ENCODE results near the gene NKD2. TPM values are rescaled to one million over a fixed set of nuclear protein-coding genes. Genes with fewer than 3 reads are reported as not detected.

The NKD2 gene
- total and polyA plus RNA-seq, 3 donors from 2014 or later, result 16.5 to 42.1 (median 31.6) TPM

DNA sequence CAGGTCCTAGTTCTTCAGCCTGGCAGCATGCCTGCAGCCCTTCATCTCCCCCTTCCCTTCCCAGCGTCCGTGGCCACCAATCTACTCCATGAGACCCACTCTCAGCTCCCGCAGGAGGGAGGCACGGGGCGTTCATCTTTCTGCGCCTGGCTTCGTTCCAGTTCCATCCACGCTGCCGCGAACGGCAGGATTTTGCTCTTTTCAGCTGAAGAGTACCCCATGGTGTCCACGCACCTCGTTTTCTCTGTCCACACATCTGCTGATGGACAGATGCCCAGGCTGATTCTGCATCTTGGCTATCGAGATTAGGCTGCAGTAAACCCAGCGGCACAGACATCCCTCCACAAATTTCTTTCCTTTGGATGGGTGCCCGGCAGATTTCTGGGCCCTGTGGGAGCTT, 30.5 kb upstream of the NKD2 start:
- Histone ChIP-seq H3K4me1 (no peaks in the 10 kb centered on the region), H3K4me3 (no peak overlapping the region), H3K27me3 (no peaks in the 10 kb centered on the region), H3K36me3 (ENCODE audit: low read depth, missing control alignments) (no peaks in the 10 kb centered on the region), H3K9me3 (no peaks in the 10 kb centered on the region), H3K27ac (no peak overlapping the region)
- 46 to 68% methylated on average over 16 of the region's 16 CpGs for WGBS, 2 donors
- peak; percentile 12 for DNase-seq
- intact Hi-C loops (cut with DNase I; ENCODE audit: low total_unique reads), result no loop called here
- TF ChIP-seq CTCF (IDR thresholded peaks at IDR 0.05), result no peak
- TF ChIP-seq POLR2A (IDR thresholded peaks at IDR 0.05), result no peak

- Histone ChIP-seq H3K27me3 (no peaks in the 10 kb centered on the region), H3K4me3 (no peak overlapping the region), H3K4me1 (no peaks in the 10 kb centered on the region), H3K36me3 (ENCODE audit: low read depth, missing control alignments) (no peaks in the 10 kb centered on the region), H3K9me3 (no peaks in the 10 kb centered on the region), H3K27ac (no peak overlapping the region)
- intact Hi-C loops (cut with DNase I; ENCODE audit: low total_unique reads), result no loop called here
- peak; percentile 9 for DNase-seq
- WGBS, 2 donors, result 70 to 81% methylated on average over 10 of the region's 10 CpGs
- TF ChIP-seq POLR2A (IDR thresholded peaks at IDR 0.05), result no peak
- TF ChIP-seq CTCF (IDR thresholded peaks at IDR 0.05), result no peak
Measured at GRCh38 chr5:978693-979092, 29.9 kb upstream of the NKD2 start.

DNA sequence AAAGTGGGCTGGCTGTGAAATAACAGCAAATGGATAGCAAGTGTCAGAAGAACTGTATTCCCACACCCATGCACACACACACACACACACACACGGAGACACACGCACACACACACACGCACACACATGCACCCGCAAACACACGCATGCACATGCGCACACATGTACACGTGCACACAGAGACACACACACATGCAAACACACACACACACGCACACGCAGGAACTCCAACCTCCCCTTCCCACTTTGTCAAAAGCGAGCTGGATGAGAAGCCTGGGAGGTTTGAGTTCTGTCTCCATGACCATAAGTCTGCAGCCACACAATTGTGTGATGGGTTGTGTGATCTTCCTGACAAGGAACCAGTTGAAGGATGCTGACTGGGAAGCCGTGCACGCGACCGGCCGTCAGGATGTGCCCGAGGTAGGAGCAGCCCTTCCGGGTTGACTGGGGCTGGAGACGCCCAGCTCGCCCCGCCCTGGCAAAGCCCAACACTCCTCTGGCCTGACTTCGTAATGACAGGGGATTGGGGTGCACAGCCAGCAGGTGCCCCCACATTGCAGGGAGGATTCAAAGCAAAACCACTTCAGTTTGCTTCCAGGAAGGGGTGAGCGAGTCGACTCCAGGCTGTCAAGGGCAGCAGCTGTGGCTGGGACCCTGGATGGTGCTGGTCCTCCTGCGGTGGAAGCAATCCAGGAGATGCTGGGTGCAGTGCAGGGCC, 29.3 kb upstream of the NKD2 start:
- TF ChIP-seq CTCF (IDR thresholded peaks at IDR 0.05) (no peak), POLR2A (IDR thresholded peaks at IDR 0.05) (no peak)
- DNase-seq, result peak; percentile 6
- 95 to 97% methylated on average over 19 to 24 of the region's 24 CpGs for WGBS, 2 donors
- intact Hi-C loops (cut with DNase I; ENCODE audit: low total_unique reads), result no loop called here
- no peaks in the 10 kb centered on the region for H3K36me3 ChIP-seq (ENCODE audit: low read depth, missing control alignments)
- H3K9me3 ChIP-seq, result no peaks in the 10 kb centered on the region
- H3K27ac ChIP-seq, result no peak overlapping the region
- H3K4me3 ChIP-seq, result no peak overlapping the region
- H3K4me1 ChIP-seq, result no peaks in the 10 kb centered on the region
- H3K27me3 ChIP-seq, result no peaks in the 10 kb centered on the region

DNA sequence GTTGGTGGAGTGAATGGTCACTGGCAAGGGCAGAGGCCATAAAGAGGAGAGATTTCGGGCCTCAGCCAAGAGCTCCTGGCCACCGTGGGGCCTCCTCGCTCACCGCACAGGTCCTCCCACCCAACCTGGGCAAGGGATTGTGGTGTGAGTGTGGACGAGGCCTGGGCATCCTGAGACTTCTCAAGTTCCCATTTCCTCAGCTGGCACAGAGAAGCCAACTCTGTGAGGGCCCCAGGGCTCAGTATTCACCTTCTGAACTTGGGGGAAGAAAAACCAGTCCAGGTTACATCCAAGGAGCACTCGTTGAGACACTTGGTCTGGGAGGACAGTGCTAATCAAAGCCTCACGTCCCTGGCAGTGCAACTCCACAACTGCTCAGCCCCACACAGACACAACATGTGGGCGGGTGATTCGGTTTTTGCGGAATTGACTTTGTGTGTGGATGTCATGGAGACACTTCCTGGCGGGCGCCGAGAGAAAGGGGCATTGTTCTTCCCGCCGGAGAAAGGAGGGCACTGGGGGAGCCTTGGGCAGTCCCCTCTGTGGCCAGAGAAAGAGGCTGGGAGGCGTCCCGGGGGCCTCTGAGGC, 28.5 kb upstream of the NKD2 start:
- no peak for TF ChIP-seq POLR2A (IDR thresholded peaks at IDR 0.05)
- no peak for TF ChIP-seq CTCF (IDR thresholded peaks at IDR 0.05)
- no peaks in the 10 kb centered on the region for H3K4me1 ChIP-seq
- H3K9me3 ChIP-seq, result no peaks in the 10 kb centered on the region
- no peak for DNase-seq
- H3K4me3 ChIP-seq, result no peak overlapping the region
- no peaks in the 10 kb centered on the region for H3K27me3 ChIP-seq
- 78 to 85% methylated on average over 16 to 17 of the region's 17 CpGs for WGBS, 2 donors
- no peak overlapping the region for H3K27ac ChIP-seq
- H3K36me3 ChIP-seq (ENCODE audit: low read depth, missing control alignments), result no peaks in the 10 kb centered on the region
- intact Hi-C loops (cut with DNase I; ENCODE audit: low total_unique reads), result no loop called here

DNA sequence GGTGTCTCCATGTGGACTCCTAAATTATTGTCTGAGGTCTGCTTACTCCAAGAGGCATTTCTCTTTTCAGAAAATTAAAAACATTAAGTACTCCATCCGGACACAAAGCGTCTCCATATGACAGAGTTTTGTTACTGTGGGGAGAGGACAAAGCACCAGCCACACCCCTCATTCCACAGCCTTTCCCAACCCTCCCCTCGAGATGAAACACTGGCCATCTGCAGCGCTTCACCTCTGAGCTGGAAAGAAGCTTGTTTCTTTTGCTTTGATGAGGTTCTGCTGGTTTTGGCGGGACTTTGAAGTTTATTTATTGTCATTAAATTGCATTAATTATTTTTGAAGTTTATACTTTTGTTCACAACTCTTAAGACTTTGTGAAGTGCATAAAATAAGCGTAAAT, 27.6 kb upstream of the NKD2 start:
- H3K4me3 ChIP-seq, result no peak overlapping the region
- intact Hi-C loops (cut with DNase I; ENCODE audit: low total_unique reads), result no loop called here
- WGBS, 2 donors, result 69 to 74% methylated on average over 6 of the region's 6 CpGs
- no peaks in the 10 kb centered on the region for H3K36me3 ChIP-seq (ENCODE audit: low read depth, missing control alignments)
- no peaks in the 10 kb centered on the region for H3K27me3 ChIP-seq
- no peaks in the 10 kb centered on the region for H3K9me3 ChIP-seq
- no peak overlapping the region for H3K27ac ChIP-seq
- no peak for DNase-seq
- no peaks in the 10 kb centered on the region for H3K4me1 ChIP-seq
- TF ChIP-seq CTCF (IDR thresholded peaks at IDR 0.05) (no peak), POLR2A (IDR thresholded peaks at IDR 0.05) (no peak)

All from testis (tissue), 3 donors.